HFF-Myc (cell line): Measurements from ENCODE around the gene CACNA1E.

Experiments
- DNase-seq: peaks from one replicate; pipeline ENCODE4 v3.0.0-alpha.2; 2011; ENCODE audit warnings: low read depth; ENCODE audit errors: extremely low read depth
- H3K4me3 ChIP-seq: replicated peaks from 2 replicates; pipeline ENCODE4 v1.5.1; 2011; ENCODE audit warnings: low read depth, mild to moderate bottlenecking, control low read depth, low read length
- TF ChIP-seq, protein P1 (sequence below): IDR thresholded peaks from 2 replicates; pipeline ENCODE4 v1.5.1; 2012; ENCODE audit warnings: mild to moderate bottlenecking, low read depth, low read length, control low read depth; ENCODE audit errors: missing control alignments

Gene CACNA1E

DNA sequence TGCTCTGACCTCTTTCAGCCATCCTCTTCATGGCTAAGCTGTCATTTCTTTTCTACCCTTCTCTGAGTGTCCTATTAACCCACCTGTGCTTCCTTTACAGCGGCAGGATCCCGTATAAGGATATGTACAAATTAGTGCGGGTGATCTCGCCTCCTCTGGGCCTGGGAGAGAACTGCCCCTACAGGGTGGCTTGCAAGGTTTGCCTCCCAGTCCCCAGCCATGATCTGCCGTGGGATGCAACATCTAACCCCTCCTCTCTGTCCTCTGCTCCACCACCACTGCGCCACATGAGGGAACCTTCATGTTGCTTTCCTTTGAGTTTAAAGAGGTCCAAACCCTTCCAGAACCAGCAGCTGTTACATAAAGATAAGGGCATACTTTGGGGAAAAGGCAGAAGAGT, 296.0 kb downstream of the CACNA1E start:
- H3K4me3 ChIP-seq = no peak overlapping the region
- TF ChIP-seq, protein P1, sequence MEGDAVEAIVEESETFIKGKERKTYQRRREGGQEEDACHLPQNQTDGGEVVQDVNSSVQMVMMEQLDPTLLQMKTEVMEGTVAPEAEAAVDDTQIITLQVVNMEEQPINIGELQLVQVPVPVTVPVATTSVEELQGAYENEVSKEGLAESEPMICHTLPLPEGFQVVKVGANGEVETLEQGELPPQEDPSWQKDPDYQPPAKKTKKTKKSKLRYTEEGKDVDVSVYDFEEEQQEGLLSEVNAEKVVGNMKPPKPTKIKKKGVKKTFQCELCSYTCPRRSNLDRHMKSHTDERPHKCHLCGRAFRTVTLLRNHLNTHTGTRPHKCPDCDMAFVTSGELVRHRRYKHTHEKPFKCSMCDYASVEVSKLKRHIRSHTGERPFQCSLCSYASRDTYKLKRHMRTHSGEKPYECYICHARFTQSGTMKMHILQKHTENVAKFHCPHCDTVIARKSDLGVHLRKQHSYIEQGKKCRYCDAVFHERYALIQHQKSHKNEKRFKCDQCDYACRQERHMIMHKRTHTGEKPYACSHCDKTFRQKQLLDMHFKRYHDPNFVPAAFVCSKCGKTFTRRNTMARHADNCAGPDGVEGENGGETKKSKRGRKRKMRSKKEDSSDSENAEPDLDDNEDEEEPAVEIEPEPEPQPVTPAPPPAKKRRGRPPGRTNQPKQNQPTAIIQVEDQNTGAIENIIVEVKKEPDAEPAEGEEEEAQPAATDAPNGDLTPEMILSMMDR = no peak
- DNase-seq = no peak

DNA sequence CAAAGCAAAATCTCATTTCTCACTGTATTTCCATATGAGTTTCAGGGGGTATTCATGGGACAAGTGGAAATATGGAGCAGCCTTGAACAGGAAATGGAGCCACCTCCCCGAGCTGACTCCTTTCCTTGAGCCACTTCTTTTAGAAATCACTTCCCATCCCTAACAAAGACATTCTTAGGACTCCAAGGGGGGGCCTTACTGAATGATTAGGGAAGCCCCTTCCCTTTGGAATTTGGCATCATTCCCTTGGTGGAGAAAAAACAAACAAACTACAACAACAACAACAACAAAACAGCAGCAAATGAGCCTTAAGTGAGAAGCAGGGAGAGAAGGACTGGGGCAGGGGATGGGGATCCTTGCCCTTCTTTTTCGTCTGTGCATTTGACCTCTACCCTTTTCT, 299.9 kb downstream of the CACNA1E start:
- no peak for DNase-seq
- TF ChIP-seq, protein P1 = no peak
- no peak overlapping the region for H3K4me3 ChIP-seq

DNA sequence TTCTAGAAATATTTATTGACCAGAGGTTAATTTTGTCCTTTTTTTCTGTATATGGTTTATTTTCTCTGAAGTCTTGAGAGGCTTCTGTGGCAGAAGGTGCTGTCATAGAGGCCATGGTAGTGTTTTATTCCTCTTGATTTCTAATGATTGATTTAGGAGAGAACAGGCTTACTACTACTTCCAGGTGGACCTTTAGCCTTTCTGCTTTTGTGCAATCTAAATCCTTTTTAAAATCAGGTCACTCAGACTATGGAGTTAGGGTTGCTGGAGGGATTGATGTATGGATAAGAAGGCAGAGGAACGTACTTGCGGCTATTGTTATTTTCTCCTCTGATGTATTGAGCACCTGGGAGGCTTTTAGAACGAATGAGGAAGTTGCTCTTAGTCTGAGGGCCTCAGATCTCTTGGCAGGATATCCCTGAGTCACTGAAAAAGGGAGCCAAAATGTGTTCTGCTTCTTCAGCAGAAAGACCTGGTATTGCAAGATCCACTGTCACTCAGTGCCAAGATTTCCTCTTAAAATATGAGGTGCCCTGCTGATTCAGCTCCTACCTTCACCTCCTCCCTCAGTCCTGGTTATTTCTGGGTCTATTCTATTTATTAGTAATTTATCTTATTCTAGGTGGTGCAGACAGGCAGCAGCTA, 300.8 kb downstream of the CACNA1E start:
- DNase-seq = no peak
- TF ChIP-seq, protein P1 = no peak
- no peak overlapping the region for H3K4me3 ChIP-seq

DNA sequence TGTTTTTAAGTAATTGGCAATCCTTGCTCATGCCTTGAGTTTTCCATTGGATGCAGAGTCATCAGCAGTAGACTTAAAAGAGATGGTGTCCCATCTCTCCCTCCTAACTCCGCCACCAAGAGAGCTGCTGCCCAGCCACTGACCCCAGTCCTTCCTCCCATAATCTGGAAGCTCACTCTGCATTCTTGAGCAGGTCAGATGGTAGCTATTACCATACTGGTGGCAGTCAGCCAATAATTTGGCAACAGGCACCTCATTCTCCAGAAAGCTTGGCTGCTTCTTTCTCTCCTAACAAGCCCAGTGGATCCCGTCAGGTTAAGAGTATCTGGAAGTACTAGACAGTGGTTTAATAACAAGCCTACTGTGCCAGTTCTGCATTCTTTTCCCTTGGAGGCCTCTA, 306.1 kb downstream of the CACNA1E start:
- DNase-seq = no peak
- H3K4me3 ChIP-seq = no peak overlapping the region
- TF ChIP-seq, protein P1 = no peak

- no peak overlapping the region for H3K4me3 ChIP-seq
- no peak for DNase-seq
- TF ChIP-seq, protein P1 = no peak
These were observed 308.4 kb downstream of the CACNA1E start for GRCh38 chr1:181791721-181792120.

DNA sequence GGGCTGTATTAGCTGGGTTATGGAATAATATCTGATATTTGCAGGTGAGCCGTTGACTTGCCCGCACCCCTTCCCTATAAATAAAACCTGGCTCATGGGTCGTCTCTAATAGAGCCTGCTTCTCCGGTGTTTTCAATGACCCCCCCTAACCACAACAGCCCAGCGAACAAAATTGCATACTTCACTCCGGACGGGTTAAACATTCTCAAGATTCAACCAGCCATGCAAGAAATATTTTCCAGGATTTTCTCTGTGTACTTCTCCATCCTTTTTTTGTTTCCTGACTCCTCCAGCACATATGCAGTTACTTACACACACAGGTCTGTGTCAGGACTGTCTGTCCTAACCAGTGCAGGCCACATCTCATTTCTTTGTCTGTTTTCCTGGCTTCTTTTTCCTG, 310.5 kb downstream of the CACNA1E start:
- H3K4me3 ChIP-seq = no peak overlapping the region
- DNase-seq = no peak
- TF ChIP-seq, protein P1 = no peak

GRCh38 chr1:181794332-181794731, 311.0 kb downstream of the CACNA1E start:
- TF ChIP-seq, protein P1 = no peak
- H3K4me3 ChIP-seq = no peak overlapping the region
- DNase-seq = no peak
